Body of pancreas (tissue), 4 donors: Measurements from ENCODE around the gene METTL6.

ENCODE experiments used
- POLR2A ChIP-seq, 3 donors: fragments of 450-650 bp; IDR thresholded peaks; one replicate each; pipeline ENCODE4 v1.6.1; 2016; ENCODE audit warnings: antibody characterized with exemption in 3 of 3, mild to moderate bottlenecking in 2 of 3
- TF ChIP-seq, protein P1 (sequence below), 7 experiments: fragments of 450-650 bp in 4 of 7; fragments of 200-600 bp in 3 of 7; sonication (generic) in 3 of 7; IDR thresholded peaks; one replicate each; pipeline ENCODE4 v1.5.1; 2016 to 2019; ENCODE audit warnings: antibody characterized with exemption in 7 of 7

GRCh38 chr3:15443826-15444524 lies 16.6 kb upstream of the METTL6 start:
- TF ChIP-seq, protein P1, sequence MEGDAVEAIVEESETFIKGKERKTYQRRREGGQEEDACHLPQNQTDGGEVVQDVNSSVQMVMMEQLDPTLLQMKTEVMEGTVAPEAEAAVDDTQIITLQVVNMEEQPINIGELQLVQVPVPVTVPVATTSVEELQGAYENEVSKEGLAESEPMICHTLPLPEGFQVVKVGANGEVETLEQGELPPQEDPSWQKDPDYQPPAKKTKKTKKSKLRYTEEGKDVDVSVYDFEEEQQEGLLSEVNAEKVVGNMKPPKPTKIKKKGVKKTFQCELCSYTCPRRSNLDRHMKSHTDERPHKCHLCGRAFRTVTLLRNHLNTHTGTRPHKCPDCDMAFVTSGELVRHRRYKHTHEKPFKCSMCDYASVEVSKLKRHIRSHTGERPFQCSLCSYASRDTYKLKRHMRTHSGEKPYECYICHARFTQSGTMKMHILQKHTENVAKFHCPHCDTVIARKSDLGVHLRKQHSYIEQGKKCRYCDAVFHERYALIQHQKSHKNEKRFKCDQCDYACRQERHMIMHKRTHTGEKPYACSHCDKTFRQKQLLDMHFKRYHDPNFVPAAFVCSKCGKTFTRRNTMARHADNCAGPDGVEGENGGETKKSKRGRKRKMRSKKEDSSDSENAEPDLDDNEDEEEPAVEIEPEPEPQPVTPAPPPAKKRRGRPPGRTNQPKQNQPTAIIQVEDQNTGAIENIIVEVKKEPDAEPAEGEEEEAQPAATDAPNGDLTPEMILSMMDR (IDR thresholded peaks at IDR 0.05) = no peak
- no peak for TF ChIP-seq POLR2A (IDR thresholded peaks at IDR 0.05)
